Neural crest cell (in vitro differentiated cells): ENCODE measurements around the gene ACAT1. TPM values are rescaled to one million over a fixed set of nuclear protein-coding genes. Genes with fewer than 3 reads are reported as not detected.

Experiments used
- DNase-seq: peaks from one replicate; pipeline ENCODE4 v3.0.0; 2021; ENCODE audit warnings: low read depth, mixed read lengths, low spot score
- H3K27ac Mint-ChIP-seq: one replicate; pipeline ENCODE4 v1.8.0; 2021; ENCODE audit warnings: mild to moderate bottlenecking, mixed read lengths; ENCODE audit not compliant: unreplicated experiment
- H3K27me3 Mint-ChIP-seq: 2 replicates; pipeline ENCODE4 v1.8.0; 2021; ENCODE audit warnings: low read depth, mild to moderate bottlenecking, mixed read lengths
- H3K36me3 Mint-ChIP-seq: 2 replicates; pipeline ENCODE4 v1.8.0; 2021; ENCODE audit warnings: low read depth, mild to moderate bottlenecking, mixed read lengths
- H3K4me1 Mint-ChIP-seq: 2 replicates; pipeline ENCODE4 v1.8.0; 2021; ENCODE audit warnings: mixed read lengths
- H3K4me3 Mint-ChIP-seq: one replicate; pipeline ENCODE4 v1.8.0; 2021; ENCODE audit warnings: mild to moderate bottlenecking, mixed read lengths
- H3K9me3 Mint-ChIP-seq: 2 replicates; pipeline ENCODE4 v1.8.0; 2021; ENCODE audit warnings: mixed read lengths
- CTCF ChIP-seq: fragments of 200-600 bp; sonication (generic); conservative IDR thresholded peaks from 2 replicates; pipeline ENCODE4 v1.5.0; 2021; ENCODE audit warnings: antibody characterized with exemption, mild to moderate bottlenecking
- total RNA-seq: library from RNA; stranded (reverse); gene quantifications from 2 replicates; pipeline ENCODE4 v1.2.1, GENCODE V29; 2021

The ACAT1 gene
- total RNA-seq, 1 donor from 2014 or later: 45.6 TPM

- Mint-ChIP-seq H3K27ac (no peak overlapping the region), H3K4me1 (no peaks in the 10 kb centered on the region), H3K9me3 (no peaks in the 10 kb centered on the region), H3K36me3 (peaks cover 21% of the 10 kb centered on the region), H3K4me3 (no peak overlapping the region), H3K27me3 (no peaks in the 10 kb centered on the region)
- TF ChIP-seq CTCF: no peak
- DNase-seq: no peak
Observed at GRCh38 chr11:108177570-108177969, 56.2 kb downstream of the ACAT1 start.

GRCh38 chr11:108193725-108194124 is 72.4 kb downstream of the ACAT1 start:
- no peaks in the 10 kb centered on the region for H3K27me3 Mint-ChIP-seq
- no peak for DNase-seq
- no peak for TF ChIP-seq CTCF
- H3K27ac Mint-ChIP-seq: no peak overlapping the region
- no peaks in the 10 kb centered on the region for H3K9me3 Mint-ChIP-seq
- no peaks in the 10 kb centered on the region for H3K4me1 Mint-ChIP-seq
- no peak overlapping the region for H3K4me3 Mint-ChIP-seq
- H3K36me3 Mint-ChIP-seq: peaks cover 13% of the 10 kb centered on the region

GRCh38 chr11:108196901-108197300 is 75.5 kb downstream of the ACAT1 start:
- DNase-seq: no peak
- no peaks in the 10 kb centered on the region for H3K27me3 Mint-ChIP-seq
- H3K4me3 Mint-ChIP-seq: no peak overlapping the region
- peaks cover 16% of the 10 kb centered on the region for H3K4me1 Mint-ChIP-seq
- H3K9me3 Mint-ChIP-seq: no peaks in the 10 kb centered on the region
- H3K36me3 Mint-ChIP-seq: peaks cover 10% of the 10 kb centered on the region
- no peak for TF ChIP-seq CTCF
- H3K27ac Mint-ChIP-seq: no peak overlapping the region

Other genes with a start within 250 kb of the ACAT1 start
- 10.8 and 11.3 TPM in 2 replicates for gene RAB39A, start 193.1 kb upstream of the ACAT1 start, total RNA-seq
- 42.9 and 46.3 TPM in 2 replicates for gene CUL5, start 112.7 kb upstream of the ACAT1 start, total RNA-seq
- 14.5 and 17.1 TPM in 2 replicates for gene NPAT, start 101.1 kb downstream of the ACAT1 start, total RNA-seq
- gene ATM, start 101.5 kb downstream of the ACAT1 start, total RNA-seq: 68.5 and 77.3 TPM in 2 replicates